Measurements from ENCODE around the gene CHST8. TPM values are rescaled to one million over a fixed set of nuclear protein-coding genes. Genes with fewer than 3 reads are reported as not detected.

The CHST8 gene
- total RNA-seq, 2 experiments from 2014 or later: not detected

- H3K4me1 Mint-ChIP-seq: no peaks in the 10 kb centered on the region
- no peaks in the 10 kb centered on the region for H3K9me3 Mint-ChIP-seq
- no peaks in the 10 kb centered on the region for H3K36me3 Mint-ChIP-seq
- H3K27me3 Mint-ChIP-seq: peaks cover 27% of the 10 kb centered on the region
- no peak for ATAC-seq (ENCODE audit: low read depth)
- no peak overlapping the region for H3K27ac Mint-ChIP-seq
- no peak overlapping the region for H3K4me3 Mint-ChIP-seq
- DNase-seq: no peak
- POLR2A ChIA-PET: no interaction called here
Observed at GRCh38 chr19:33800012-33800680, 178.4 kb downstream of the CHST8 start.

- no peak for ATAC-seq (ENCODE audit: low read depth)
- no peak for DNase-seq
- no peak overlapping the region for H3K27ac Mint-ChIP-seq
- H3K27me3 Mint-ChIP-seq: peaks cover 23% of the 10 kb centered on the region
- POLR2A ChIA-PET: no interaction called here
- no peaks in the 10 kb centered on the region for H3K36me3 Mint-ChIP-seq
- no peaks in the 10 kb centered on the region for H3K4me1 Mint-ChIP-seq
- H3K4me3 Mint-ChIP-seq: no peak overlapping the region
- H3K9me3 Mint-ChIP-seq: no peaks in the 10 kb centered on the region
Observed at GRCh38 chr19:33801411-33801810, 179.7 kb downstream of the CHST8 start.

- Mint-ChIP-seq H3K27me3 (peaks cover 22% of the 10 kb centered on the region), H3K4me1 (no peaks in the 10 kb centered on the region), H3K36me3 (no peaks in the 10 kb centered on the region), H3K9me3 (no peaks in the 10 kb centered on the region), H3K4me3 (no peak overlapping the region), H3K27ac (no peak overlapping the region)
- DNase-seq (no peak), ATAC-seq (ENCODE audit: low read depth) (no peak)
- POLR2A ChIA-PET: no interaction called here
Observed at GRCh38 chr19:33802001-33802400, 180.2 kb downstream of the CHST8 start.

GRCh38 chr19:33802801-33803200 lies 181.0 kb downstream of the CHST8 start:
- Mint-ChIP-seq H3K4me1 (no peaks in the 10 kb centered on the region), H3K4me3 (no peak overlapping the region), H3K27me3 (peaks cover 18% of the 10 kb centered on the region), H3K9me3 (no peaks in the 10 kb centered on the region), H3K27ac (no peak overlapping the region), H3K36me3 (no peaks in the 10 kb centered on the region)
- DNase-seq (no peak), ATAC-seq (ENCODE audit: low read depth) (no peak)
- POLR2A ChIA-PET: no interaction called here

- H3K27me3 Mint-ChIP-seq: peaks cover 17% of the 10 kb centered on the region
- no peak overlapping the region for H3K4me3 Mint-ChIP-seq
- no peaks in the 10 kb centered on the region for H3K4me1 Mint-ChIP-seq
- POLR2A ChIA-PET: no interaction called here
- no peaks in the 10 kb centered on the region for H3K9me3 Mint-ChIP-seq
- H3K36me3 Mint-ChIP-seq: no peaks in the 10 kb centered on the region
- H3K27ac Mint-ChIP-seq: no peak overlapping the region
- DNase-seq: no peak
- no peak for ATAC-seq (ENCODE audit: low read depth)
Observed at GRCh38 chr19:33803383-33803782, 181.6 kb downstream of the CHST8 start.

GRCh38 chr19:33804021-33804799 lies 182.5 kb downstream of the CHST8 start:
- H3K27ac Mint-ChIP-seq: no peak overlapping the region
- H3K9me3 Mint-ChIP-seq: no peaks in the 10 kb centered on the region
- H3K4me3 Mint-ChIP-seq: no peak overlapping the region
- H3K36me3 Mint-ChIP-seq: no peaks in the 10 kb centered on the region
- ATAC-seq (ENCODE audit: low read depth): no peak
- no peaks in the 10 kb centered on the region for H3K4me1 Mint-ChIP-seq
- peaks cover 9% of the 10 kb centered on the region for H3K27me3 Mint-ChIP-seq
- POLR2A ChIA-PET: no interaction called here
- no peak for DNase-seq

GRCh38 chr19:33805313-33805712 lies 183.6 kb downstream of the CHST8 start:
- Mint-ChIP-seq H3K27ac (no peak overlapping the region), H3K4me1 (no peaks in the 10 kb centered on the region), H3K27me3 (no peaks in the 10 kb centered on the region), H3K9me3 (no peaks in the 10 kb centered on the region), H3K4me3 (no peak overlapping the region), H3K36me3 (no peaks in the 10 kb centered on the region)
- no peak for DNase-seq
- no peak for ATAC-seq (ENCODE audit: low read depth)
- POLR2A ChIA-PET: no interaction called here

- H3K36me3 Mint-ChIP-seq: no peaks in the 10 kb centered on the region
- no peaks in the 10 kb centered on the region for H3K27me3 Mint-ChIP-seq
- POLR2A ChIA-PET: no interaction called here
- DNase-seq (no peak), ATAC-seq (ENCODE audit: low read depth) (no peak)
- H3K9me3 Mint-ChIP-seq: no peaks in the 10 kb centered on the region
- no peak overlapping the region for H3K27ac Mint-ChIP-seq
- no peak overlapping the region for H3K4me3 Mint-ChIP-seq
- H3K4me1 Mint-ChIP-seq: no peaks in the 10 kb centered on the region
Observed at GRCh38 chr19:33805840-33806433, 184.2 kb downstream of the CHST8 start.

- DNase-seq: no peak
- no peak for ATAC-seq (ENCODE audit: low read depth)
- no peak overlapping the region for H3K27ac Mint-ChIP-seq
Observed at GRCh38 chr19:33806434-33806881, 184.7 kb downstream of the CHST8 start.

GRCh38 chr19:33808399-33808798 lies 186.6 kb downstream of the CHST8 start:
- no peaks in the 10 kb centered on the region for H3K27me3 Mint-ChIP-seq
- no peaks in the 10 kb centered on the region for H3K36me3 Mint-ChIP-seq
- ATAC-seq (ENCODE audit: low read depth): no peak
- H3K9me3 Mint-ChIP-seq: no peaks in the 10 kb centered on the region
- H3K4me3 Mint-ChIP-seq: no peak overlapping the region
- DNase-seq: no peak
- no peaks in the 10 kb centered on the region for H3K4me1 Mint-ChIP-seq
- POLR2A ChIA-PET: no interaction called here
- no peak overlapping the region for H3K27ac Mint-ChIP-seq

More at GRCh38 chr19:33806434-33806881, 184.7 kb downstream of the CHST8 start:
- Mint-ChIP-seq H3K9me3 (no peaks in the 10 kb centered on the region), H3K27me3 (no peaks in the 10 kb centered on the region), H3K4me1 (no peaks in the 10 kb centered on the region), H3K36me3 (no peaks in the 10 kb centered on the region), H3K4me3 (no peak overlapping the region)
- POLR2A ChIA-PET: no interaction called here

GRCh38 chr19:33809960-33810359 lies 188.2 kb downstream of the CHST8 start:
- no peak for ATAC-seq (ENCODE audit: low read depth)
- POLR2A ChIA-PET: no interaction called here
- no peaks in the 10 kb centered on the region for H3K9me3 Mint-ChIP-seq
- H3K4me3 Mint-ChIP-seq: no peak overlapping the region
- no peaks in the 10 kb centered on the region for H3K4me1 Mint-ChIP-seq
- H3K27ac Mint-ChIP-seq: no peak overlapping the region
- H3K27me3 Mint-ChIP-seq: no peaks in the 10 kb centered on the region
- H3K36me3 Mint-ChIP-seq: no peaks in the 10 kb centered on the region
- DNase-seq: no peak

GRCh38 chr19:33810821-33811220 lies 189.1 kb downstream of the CHST8 start:
- no peak overlapping the region for H3K4me3 Mint-ChIP-seq
- DNase-seq: no peak
- no peaks in the 10 kb centered on the region for H3K36me3 Mint-ChIP-seq
- no peaks in the 10 kb centered on the region for H3K9me3 Mint-ChIP-seq
- peaks cover 2% of the 10 kb centered on the region for H3K27me3 Mint-ChIP-seq
- no peak overlapping the region for H3K27ac Mint-ChIP-seq
- no peak for ATAC-seq (ENCODE audit: low read depth)
- POLR2A ChIA-PET: interaction anchor here (1.0 kb wide), 1 partner anchor 9 kb away, joined by 3 read pairs; no protein-coding TSS in a partner anchor
- no peaks in the 10 kb centered on the region for H3K4me1 Mint-ChIP-seq

- POLR2A ChIA-PET: interaction anchor here (1.0 kb wide), 1 partner anchor 8 kb away, joined by 3 read pairs; no protein-coding TSS in a partner anchor
- Mint-ChIP-seq H3K27ac (no peak overlapping the region), H3K4me3 (no peak overlapping the region), H3K36me3 (no peaks in the 10 kb centered on the region), H3K9me3 (no peaks in the 10 kb centered on the region), H3K27me3 (peaks cover 2% of the 10 kb centered on the region), H3K4me1 (no peaks in the 10 kb centered on the region)
- DNase-seq: no peak
- no peak for ATAC-seq (ENCODE audit: low read depth)
Observed at GRCh38 chr19:33811246-33811645, 189.5 kb downstream of the CHST8 start.
